Esophagus (tissue), 2 donors: ENCODE results near the gene NR1D2. TPM values are rescaled to one million over a fixed set of nuclear protein-coding genes. Genes with fewer than 3 reads are reported as not detected.
A peak's percentile ranks its signal among the peaks of the same experiment; 100 is the strongest.
"Not testable (repeated sequence)": the region's sequence is repeated elsewhere in the genome, so short reads cannot be mapped to it uniquely, and the experiment has no call there.

ENCODE experiments used
- H3K27ac ChIP-seq, 2 donors: one replicate each; pipeline ENCODE4 v1.5.1; 2013; ENCODE audit warnings: low read depth in 2 of 2, mild to moderate bottlenecking in 2 of 2, inconsistent platforms in 1 of 2, low read length in 1 of 2, moderate library complexity in 1 of 2
- H3K27me3 ChIP-seq, 2 donors: one replicate each; pipeline ENCODE4 v1.6.1; 2013; ENCODE audit warnings: low read length in 2 of 2, control low read depth in 1 of 2, mild to moderate bottlenecking in 1 of 2; ENCODE audit not compliant: insufficient read depth in 2 of 2, control insufficient read depth in 1 of 2
- H3K36me3 ChIP-seq, 2 donors: one replicate each; pipeline ENCODE4 v1.6.1; 2013; ENCODE audit warnings: low read length in 1 of 2; ENCODE audit not compliant: control insufficient read depth in 2 of 2, insufficient read depth in 2 of 2
- H3K4me1 ChIP-seq, 2 donors: one replicate each; pipeline ENCODE4 v1.6.1; 2013; ENCODE audit warnings: low read length in 1 of 2; ENCODE audit not compliant: control insufficient read depth in 2 of 2, insufficient read depth in 2 of 2
- H3K4me3 ChIP-seq, 2 donors: one replicate each; pipeline ENCODE4 v1.5.1; 2013; ENCODE audit warnings: low read length in 2 of 2, mild to moderate bottlenecking in 2 of 2, low read depth in 1 of 2, moderate library complexity in 1 of 2
- H3K9me3 ChIP-seq, 2 donors: one replicate each; pipeline ENCODE4 v1.6.1; 2013; ENCODE audit warnings: mild to moderate bottlenecking in 2 of 2, low read depth in 1 of 2, low read length in 1 of 2, moderate library complexity in 1 of 2; ENCODE audit not compliant: control insufficient read depth in 2 of 2, insufficient read depth in 1 of 2
- WGBS, 2 donors: extraction: QIAGEN DNeasy Blood & Tissue Kit; methylation state at CpG; one replicate each; pipeline ENCODE4 v1.1.7; 2013; 5-methylcytosine and 5-hydroxymethylcytosine counted together
- polyA plus RNA-seq, 2 donors: library from polyadenylated mRNA; stranded (reverse); fragments of 200-250 nt; gene quantifications; one replicate each; pipeline ENCODE4 v1.2.3, GENCODE V29; 2013
- donor health status: healthy with polysubstance abuse.
- donor health status: Bipolar disorder and iron deficiency.

Gene NR1D2
- polyA plus RNA-seq, 2 donors, result 8.6 to 9.3 TPM

- not testable (repeated sequence) for H3K4me3 ChIP-seq, H3K9me3 ChIP-seq, H3K27me3 ChIP-seq, H3K27ac ChIP-seq, H3K4me1 ChIP-seq, H3K36me3 ChIP-seq
- 84 to 92% methylated on average over 8 of the region's 8 CpGs for WGBS, 2 donors
Observed at GRCh38 chr3:24010834-24011233, 65.7 kb downstream of the NR1D2 start.

GRCh38 chr3:24012589-24013269 is 67.6 kb downstream of the NR1D2 start:
- H3K36me3 ChIP-seq, result no peaks in the 10 kb centered on the region
- H3K9me3 ChIP-seq, result no peaks in the 10 kb centered on the region
- WGBS, 2 donors, result 44 to 54% methylated on average over 2 of the region's 2 CpGs
- H3K27ac ChIP-seq, result no peak overlapping the region
- H3K27me3 ChIP-seq, result no peaks in the 10 kb centered on the region
- H3K4me1 ChIP-seq, result peaks cover 0 to 2% of the 10 kb centered on the region in 2 donors
- no peak overlapping the region for H3K4me3 ChIP-seq

DNA sequence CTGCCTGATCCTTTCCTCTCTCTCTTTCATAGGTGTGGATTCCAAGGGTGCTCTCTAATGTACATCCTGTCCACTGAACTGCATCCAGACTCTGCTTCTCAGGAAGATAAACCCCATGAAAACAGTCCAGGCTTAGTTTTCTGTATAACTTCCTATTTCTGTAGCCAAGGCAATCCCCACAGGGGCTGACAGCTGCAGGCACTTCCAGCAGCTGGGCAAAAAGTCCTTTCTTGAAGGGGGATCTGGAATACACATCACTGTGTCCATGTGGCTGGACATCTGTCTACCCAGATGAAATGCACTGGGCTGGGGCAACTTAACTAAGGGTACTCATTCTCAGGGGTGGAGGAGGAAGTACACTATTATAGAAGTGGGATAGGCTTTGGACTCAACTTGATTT is 72.2 kb downstream of the NR1D2 start:
- no peaks in the 10 kb centered on the region for H3K36me3 ChIP-seq
- no peak overlapping the region for H3K4me3 ChIP-seq
- H3K27me3 ChIP-seq, result no peaks in the 10 kb centered on the region
- H3K9me3 ChIP-seq, result no peaks in the 10 kb centered on the region
- no peak overlapping the region for H3K27ac ChIP-seq
- H3K4me1 ChIP-seq, result peaks cover 2% of the 10 kb centered on the region in 2 donors

- peak overlapping the region; percentile 70 to 78 for H3K27ac ChIP-seq
- no peaks in the 10 kb centered on the region for H3K27me3 ChIP-seq
- H3K9me3 ChIP-seq, result no peaks in the 10 kb centered on the region
- H3K4me1 ChIP-seq, result peaks cover 2% of the 10 kb centered on the region in 2 donors
- no peaks in the 10 kb centered on the region for H3K36me3 ChIP-seq
- 68 to 81% methylated on average over 26 of the region's 26 CpGs for WGBS, 2 donors
- H3K4me3 ChIP-seq, result peak overlapping the region; percentile 15 to 27
Observed at GRCh38 chr3:24018784-24019570, 73.9 kb downstream of the NR1D2 start.

DNA sequence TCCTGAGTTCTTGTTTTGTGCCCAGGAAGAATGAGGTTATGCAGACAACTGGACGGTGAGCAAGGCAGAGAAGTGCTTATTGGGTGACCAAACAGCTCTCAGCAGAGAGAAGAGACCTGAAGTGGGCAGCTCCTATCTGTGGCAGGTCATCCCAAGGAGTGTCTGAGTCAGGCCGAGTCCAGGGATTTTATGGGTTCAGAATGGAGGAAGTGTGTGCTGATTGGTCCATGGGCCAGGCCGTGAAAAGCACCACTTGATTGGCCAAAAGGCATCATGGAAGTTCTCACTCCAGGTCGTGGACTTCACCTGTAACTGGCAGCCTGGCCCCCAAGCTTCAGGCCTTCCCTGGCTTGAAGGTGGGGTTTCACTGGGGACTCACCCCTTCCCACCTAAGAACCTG is 74.5 kb downstream of the NR1D2 start:
- Histone ChIP-seq H3K4me1 (peaks cover 2% of the 10 kb centered on the region in 2 donors), H3K9me3 (no peaks in the 10 kb centered on the region), H3K27ac (peak overlapping the region; percentile 70 to 78), H3K4me3 (no peak overlapping the region), H3K36me3 (no peaks in the 10 kb centered on the region), H3K27me3 (no peaks in the 10 kb centered on the region)
- WGBS, 2 donors, result 68 to 75% methylated on average over 4 of the region's 4 CpGs

DNA sequence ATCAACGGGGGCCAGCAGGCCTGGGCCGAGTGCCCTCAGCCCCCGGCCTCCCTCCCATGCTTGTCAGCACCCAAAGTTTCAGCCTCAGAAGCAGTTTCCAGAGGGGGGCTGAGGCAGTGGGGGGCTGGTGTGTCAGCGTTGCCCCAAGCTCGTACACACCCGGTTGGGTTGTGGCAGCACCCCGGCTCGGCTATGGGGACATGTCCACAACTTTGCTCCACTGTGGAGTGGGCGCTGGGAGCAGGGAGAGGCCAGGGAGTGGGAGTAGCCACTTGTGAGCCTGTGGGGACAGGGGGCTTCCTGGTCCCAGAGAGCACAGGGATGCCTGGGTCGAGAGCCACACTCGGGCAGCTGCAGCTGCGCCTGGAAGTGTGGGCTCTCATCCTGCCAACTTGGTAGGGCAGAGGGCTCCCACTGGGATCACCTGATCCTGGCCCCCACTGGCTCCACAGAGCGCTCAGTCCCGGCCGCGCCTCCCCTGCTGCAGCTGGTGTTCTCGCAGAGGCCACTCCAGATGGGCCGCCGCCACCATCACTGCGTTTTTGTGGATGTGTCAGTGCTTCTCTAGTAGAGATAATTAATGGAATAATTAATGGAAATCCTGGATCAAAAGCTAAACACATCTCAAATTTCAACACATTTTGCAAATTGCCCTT is 75.1 kb downstream of the NR1D2 start:
- H3K4me1 ChIP-seq, result peaks cover 2% of the 10 kb centered on the region in 2 donors
- no peak overlapping the region for H3K27ac ChIP-seq
- H3K27me3 ChIP-seq, result no peaks in the 10 kb centered on the region
- no peak overlapping the region for H3K4me3 ChIP-seq
- no peaks in the 10 kb centered on the region for H3K36me3 ChIP-seq
- no peaks in the 10 kb centered on the region for H3K9me3 ChIP-seq
- 86 to 90% methylated on average over 20 of the region's 20 CpGs for WGBS, 2 donors

DNA sequence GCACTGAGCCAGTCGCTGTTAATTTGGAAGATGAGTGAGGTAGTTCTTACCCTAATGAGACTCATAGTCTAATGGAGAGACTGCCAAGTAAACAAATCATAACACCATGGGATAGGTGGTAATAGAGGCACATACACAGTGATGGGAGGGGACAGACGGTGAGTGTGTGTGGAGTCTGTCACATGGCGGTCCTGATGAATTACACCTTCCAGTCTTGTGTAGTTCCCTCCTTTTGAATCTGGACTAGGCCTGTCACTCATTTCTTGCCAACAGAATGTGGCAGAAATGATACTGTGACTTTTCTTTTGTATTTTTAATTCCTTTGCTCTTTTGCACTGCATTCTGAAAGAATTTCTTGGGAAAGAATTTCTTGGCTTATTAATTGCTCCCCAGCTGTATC is 78.1 kb downstream of the NR1D2 start:
- no peaks in the 10 kb centered on the region for H3K27me3 ChIP-seq
- no peak overlapping the region for H3K4me3 ChIP-seq
- 85 to 86% methylated on average over 3 of the region's 3 CpGs for WGBS, 2 donors
- H3K27ac ChIP-seq, result no peak overlapping the region
- H3K36me3 ChIP-seq, result no peaks in the 10 kb centered on the region
- H3K4me1 ChIP-seq, result peaks cover 2% of the 10 kb centered on the region in 2 donors
- H3K9me3 ChIP-seq, result no peaks in the 10 kb centered on the region

DNA sequence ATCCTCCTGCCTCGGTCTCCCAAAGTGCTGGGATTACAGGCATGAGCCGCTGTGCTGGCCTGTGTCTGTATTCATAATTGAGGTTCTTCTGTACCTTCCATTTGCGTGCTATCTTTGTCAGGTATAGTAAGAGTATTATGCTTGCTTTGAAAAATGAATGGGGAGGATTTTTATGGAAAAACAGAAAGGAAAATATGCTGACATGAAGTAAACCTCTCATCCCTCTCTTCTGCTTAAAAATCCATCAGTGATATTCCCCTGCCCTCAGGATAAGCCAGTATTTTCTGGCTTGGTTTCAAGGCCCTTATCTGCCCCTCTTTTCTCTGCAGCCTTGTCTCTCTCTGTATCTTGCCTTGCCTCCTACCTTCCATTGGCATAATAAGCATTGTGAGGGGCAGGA is 80.7 kb downstream of the NR1D2 start:
- no peak overlapping the region for H3K4me3 ChIP-seq
- no peaks in the 10 kb centered on the region for H3K9me3 ChIP-seq
- H3K27me3 ChIP-seq, result no peaks in the 10 kb centered on the region
- WGBS, 2 donors, result 94 to 98% methylated on average over 3 of the region's 3 CpGs
- no peak overlapping the region for H3K27ac ChIP-seq
- no peaks in the 10 kb centered on the region for H3K36me3 ChIP-seq
- H3K4me1 ChIP-seq, result no peaks in the 10 kb centered on the region

DNA sequence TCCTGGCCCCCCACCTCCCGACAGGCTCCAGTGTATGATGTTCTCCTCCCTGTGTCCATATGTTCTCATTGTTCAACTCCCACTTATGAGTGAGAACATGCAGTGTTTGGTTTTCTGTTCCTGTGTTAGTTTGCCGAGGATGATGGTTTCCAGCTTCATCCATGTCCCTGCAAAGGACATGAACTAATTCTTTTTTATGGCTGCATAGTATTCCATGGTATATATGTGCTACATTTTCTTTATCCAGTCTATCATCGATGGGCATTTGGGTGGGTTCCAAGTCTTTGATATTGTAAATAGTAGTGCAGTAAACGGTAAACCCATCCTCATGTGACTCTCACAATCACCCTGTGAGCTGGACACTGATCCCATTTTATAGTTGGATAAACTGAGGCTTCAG is 81.6 kb downstream of the NR1D2 start:
- WGBS, 2 donors, result 89 to 91% methylated on average over 4 of the region's 4 CpGs
- H3K27ac ChIP-seq, H3K9me3 ChIP-seq, H3K27me3 ChIP-seq, H3K4me3 ChIP-seq, H3K36me3 ChIP-seq, H3K4me1 ChIP-seq: not testable (repeated sequence)
